Measurements from ENCODE around the gene P3H3. TPM values are rescaled to one million over a fixed set of nuclear protein-coding genes. Genes with fewer than 3 reads are reported as not detected.

Gene P3H3
- total and polyA plus RNA-seq, 9 of the 15 experiments (the other 6 are each of a cell fraction or from before 2014, with no cell fraction given): 0.03 to 15.0 (median 4.8) TPM

- TF ChIP-seq ZNF232 (CRISPR knock-in tag; IDR thresholded peaks at IDR 0.05): no peak
- no peak for TF ChIP-seq NCOA2 (IDR thresholded peaks at IDR 0.05; ENCODE audit: partially characterized antibody in 2 of 2)
- TF ChIP-seq MEF2A (IDR thresholded peaks at IDR 0.05; ENCODE audit: control insufficient read depth, low read depth, low read length): no peak
- peak; percentile 45 to 76; a peak in 2 of 4 replicates for TF ChIP-seq SIN3A (IDR thresholded peaks at IDR 0.05; ENCODE audit: borderline replicate concordance in 2 of 2, control insufficient read depth in 1 of 2, low read depth in 2 of 2, low read length in 2 of 2)
- no peak; the same call in 1 of the 2 replicates for TF ChIP-seq JUND (IDR thresholded peaks at IDR 0.05; ENCODE audit: borderline replicate concordance, low read depth, low read length)
- TF ChIP-seq JUND (tag; IDR thresholded peaks at IDR 0.05; ENCODE audit: borderline replicate concordance, low read depth, low read length): peak; percentile 43; the same call in 2 of the 3 replicates
- no peak for TF ChIP-seq MLX (CRISPR knock-in tag; conservative IDR thresholded peaks at IDR 0.05)
- no peak for TF ChIP-seq MBD1 (CRISPR knock-in tag; IDR thresholded peaks at IDR 0.05)
- no peak for TF ChIP-seq FOXK1 (CRISPR knock-in tag; IDR thresholded peaks at IDR 0.05; ENCODE audit: borderline replicate concordance)
- peak; percentile 88; the same call in 1 of the 2 replicates for TF ChIP-seq KLF6 (CRISPR knock-in tag; IDR thresholded peaks at IDR 0.05; ENCODE audit: borderline replicate concordance)
- no peak for TF ChIP-seq TEAD4 (IDR thresholded peaks at IDR 0.05; ENCODE audit: low read length)
- no peak for TF ChIP-seq TEAD4 (CRISPR knock-in tag; IDR thresholded peaks at IDR 0.05; ENCODE audit: borderline replicate concordance)
- peak; percentile 99 for TF ChIP-seq ZNF644 (tag; IDR thresholded peaks at IDR 0.05; ENCODE audit: low read depth)
- TF ChIP-seq FOXJ3 (CRISPR knock-in tag; IDR thresholded peaks at IDR 0.05): no peak
- TF ChIP-seq NR2C2 (CRISPR knock-in tag; IDR thresholded peaks at IDR 0.05): peak; percentile 91
- peak; percentile 99 for TF ChIP-seq NR2C2 (tag; IDR thresholded peaks at IDR 0.05)
- no peak for TF ChIP-seq LARP7 (IDR thresholded peaks at IDR 0.05)
- no peak for TF ChIP-seq RBM39 (optimal IDR thresholded peaks at IDR 0.05; ENCODE audit: low read depth, low read length)
- TF ChIP-seq PBX2 (CRISPR knock-in tag; IDR thresholded peaks at IDR 0.05; ENCODE audit: low read depth): peak; percentile 80
- peak; percentile 81 for TF ChIP-seq PBX2 (tag; conservative IDR thresholded peaks at IDR 0.05; ENCODE audit: low read depth)
- no peak for TF ChIP-seq ZNF551 (CRISPR knock-in tag; IDR thresholded peaks at IDR 0.05)
- TF ChIP-seq HNRNPL (IDR thresholded peaks at IDR 0.05; ENCODE audit: low read depth, low read length): no peak
- no peak for TF ChIP-seq GTF2E2 (tag; IDR thresholded peaks at IDR 0.05)
These were observed 23.9 kb downstream of the P3H3 start, which contains the start of gene USP5 (continued) for GRCh38 chr12:6851921-6852650.

Measured in K562 (cell line).